Tibial artery (tissue), 4 donors: ENCODE data around the gene ANKRD30A.
"Not testable (repeated sequence)": the region's sequence is repeated elsewhere in the genome, so short reads cannot be mapped to it uniquely, and the experiment has no call there.

Experiments used
- DNase-seq, 2 donors: peaks; one replicate each; pipeline ENCODE4 v3.0.0-alpha.2; 2019
- H3K27ac ChIP-seq, 2 donors: fragments of 200-600 bp; sonication (generic) in 1 of 2; 1 replicate in 1 of 2; 2 replicates in 1 of 2; pipeline ENCODE4 v1.5.1; 2018 to 2019; ENCODE audit warnings: mild to moderate bottlenecking in 1 of 2
- H3K27me3 ChIP-seq, 2 donors: fragments of 200-600 bp; sonication (generic) in 1 of 2; one replicate each; pipeline versions ENCODE4 v1.5.1 to v1.6.0; 2016 to 2019
- H3K36me3 ChIP-seq, 3 donors: fragments of 200-600 bp; sonication (generic) in 2 of 3; one replicate each; pipeline ENCODE4 v1.5.1; 2016 to 2019; ENCODE audit warnings: mild to moderate bottlenecking in 2 of 3
- H3K4me1 ChIP-seq, 4 donors: fragments of 200-600 bp; sonication (generic) in 2 of 4; 1 replicate in 3 of 4; 2 replicates in 1 of 4; pipeline ENCODE4 v1.5.1; 2016 to 2019
- H3K4me3 ChIP-seq, 2 donors: fragments of 200-600 bp; sonication (generic) in 1 of 2; 1 replicate in 1 of 2; 2 replicates in 1 of 2; pipeline ENCODE4 v1.5.1; 2018 to 2019; ENCODE audit warnings: mild to moderate bottlenecking in 2 of 2
- H3K9me3 ChIP-seq, 3 donors: fragments of 200-600 bp; sonication (generic) in 1 of 3; one replicate each; pipeline ENCODE4 v1.5.1; 2016 to 2019
- intact Hi-C: fragments of 100-400 bp; cut with DNase I; formaldehyde crosslinking; loops from one replicate; pipeline ENCODE4 v1.15.0; 2023; ENCODE audit warnings: low total_unique reads
- TF ChIP-seq, protein P1 (sequence below), 2 experiments: fragments of 200-600 bp in 1 of 2; fragments of 450-650 bp in 1 of 2; IDR thresholded peaks; one replicate each; pipeline ENCODE4 v1.5.1; 2017 to 2019; ENCODE audit warnings: antibody characterized with exemption in 2 of 2, mild to moderate bottlenecking in 1 of 2, moderate library complexity in 1 of 2

Gene ANKRD30A

GRCh38 chr10:37246637-37247036 is 121.2 kb downstream of the ANKRD30A start:
- H3K27me3 ChIP-seq = no peaks in the 10 kb centered on the region
- H3K4me1 ChIP-seq = no peaks in the 10 kb centered on the region
- H3K36me3 ChIP-seq = no peaks in the 10 kb centered on the region
- TF ChIP-seq, protein P1, sequence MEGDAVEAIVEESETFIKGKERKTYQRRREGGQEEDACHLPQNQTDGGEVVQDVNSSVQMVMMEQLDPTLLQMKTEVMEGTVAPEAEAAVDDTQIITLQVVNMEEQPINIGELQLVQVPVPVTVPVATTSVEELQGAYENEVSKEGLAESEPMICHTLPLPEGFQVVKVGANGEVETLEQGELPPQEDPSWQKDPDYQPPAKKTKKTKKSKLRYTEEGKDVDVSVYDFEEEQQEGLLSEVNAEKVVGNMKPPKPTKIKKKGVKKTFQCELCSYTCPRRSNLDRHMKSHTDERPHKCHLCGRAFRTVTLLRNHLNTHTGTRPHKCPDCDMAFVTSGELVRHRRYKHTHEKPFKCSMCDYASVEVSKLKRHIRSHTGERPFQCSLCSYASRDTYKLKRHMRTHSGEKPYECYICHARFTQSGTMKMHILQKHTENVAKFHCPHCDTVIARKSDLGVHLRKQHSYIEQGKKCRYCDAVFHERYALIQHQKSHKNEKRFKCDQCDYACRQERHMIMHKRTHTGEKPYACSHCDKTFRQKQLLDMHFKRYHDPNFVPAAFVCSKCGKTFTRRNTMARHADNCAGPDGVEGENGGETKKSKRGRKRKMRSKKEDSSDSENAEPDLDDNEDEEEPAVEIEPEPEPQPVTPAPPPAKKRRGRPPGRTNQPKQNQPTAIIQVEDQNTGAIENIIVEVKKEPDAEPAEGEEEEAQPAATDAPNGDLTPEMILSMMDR (IDR thresholded peaks at IDR 0.05) = no peak
- DNase-seq = no peak
- H3K4me3 ChIP-seq = no peak overlapping the region
- no peak overlapping the region for H3K27ac ChIP-seq
- intact Hi-C loops = no loop called here
- no peaks in the 10 kb centered on the region for H3K9me3 ChIP-seq

DNA sequence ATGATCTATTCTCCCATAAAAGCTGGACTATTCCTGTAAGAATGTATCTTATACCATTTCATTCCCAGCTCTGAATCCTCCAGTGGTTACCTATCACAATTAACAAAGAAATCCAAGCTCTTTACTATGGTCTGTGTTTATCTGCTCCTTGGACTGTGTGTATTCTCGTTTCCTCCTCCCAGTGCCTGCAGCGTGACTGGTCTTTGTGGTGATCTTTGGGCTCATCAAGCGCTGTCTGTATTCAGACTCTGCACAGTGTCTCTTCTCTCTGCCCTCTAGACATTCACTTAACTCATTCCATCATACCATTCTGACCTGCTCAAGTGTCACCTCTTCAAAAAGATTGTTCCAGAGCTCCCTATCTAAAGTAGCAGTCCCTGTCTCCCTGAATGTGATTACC is 130.4 kb downstream of the ANKRD30A start:
- H3K4me3 ChIP-seq, DNase-seq, H3K9me3 ChIP-seq, intact Hi-C loops, H3K36me3 ChIP-seq, H3K27me3 ChIP-seq, H3K27ac ChIP-seq, H3K4me1 ChIP-seq: not testable (repeated sequence)

- Histone ChIP-seq H3K27me3 (no peaks in the 10 kb centered on the region), H3K27ac (no peak overlapping the region), H3K36me3 (no peaks in the 10 kb centered on the region), H3K4me3 (no peak overlapping the region), H3K9me3 (no peaks in the 10 kb centered on the region), H3K4me1 (no peaks in the 10 kb centered on the region)
- DNase-seq = no peak
- TF ChIP-seq, protein P1 (IDR thresholded peaks at IDR 0.05) = no peak
- intact Hi-C loops = no loop called here
Observed at GRCh38 chr10:37263304-37263703, 137.9 kb downstream of the ANKRD30A start.

DNA sequence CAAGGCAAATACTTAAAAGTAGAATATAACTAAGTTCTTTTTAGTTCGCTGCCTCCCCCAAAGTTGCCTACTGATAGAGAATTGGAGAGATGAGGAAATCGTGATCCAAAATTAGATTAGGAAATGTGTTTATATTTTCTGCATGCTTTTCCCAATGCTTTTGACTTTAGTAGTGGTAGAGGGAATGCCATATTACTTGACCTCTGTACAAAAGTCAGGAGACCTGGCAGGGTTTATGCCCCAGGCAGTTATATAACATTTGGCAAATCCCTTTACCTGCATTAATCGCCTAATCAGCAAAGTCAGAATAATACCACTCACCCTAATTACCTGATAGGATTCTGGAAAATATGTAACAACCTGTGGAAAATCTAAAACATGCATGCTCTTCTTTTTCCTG is 142.9 kb downstream of the ANKRD30A start:
- intact Hi-C loops = no loop called here
- H3K9me3 ChIP-seq = no peaks in the 10 kb centered on the region
- no peak overlapping the region for H3K27ac ChIP-seq
- TF ChIP-seq, protein P1 (IDR thresholded peaks at IDR 0.05) = no peak
- H3K36me3 ChIP-seq = no peaks in the 10 kb centered on the region
- H3K27me3 ChIP-seq = no peaks in the 10 kb centered on the region
- no peak overlapping the region for H3K4me3 ChIP-seq
- DNase-seq = no peak
- H3K4me1 ChIP-seq = no peaks in the 10 kb centered on the region

- intact Hi-C loops = no loop called here
- H3K4me3 ChIP-seq = no peak overlapping the region
- no peaks in the 10 kb centered on the region for H3K36me3 ChIP-seq
- DNase-seq = no peak
- H3K4me1 ChIP-seq = no peaks in the 10 kb centered on the region
- H3K27me3 ChIP-seq = no peaks in the 10 kb centered on the region
- TF ChIP-seq, protein P1 (IDR thresholded peaks at IDR 0.05) = no peak
- H3K9me3 ChIP-seq = no peaks in the 10 kb centered on the region
- no peak overlapping the region for H3K27ac ChIP-seq
Observed at GRCh38 chr10:37269554-37270256, 144.3 kb downstream of the ANKRD30A start.

- no peaks in the 10 kb centered on the region for H3K9me3 ChIP-seq
- DNase-seq = no peak
- H3K27ac ChIP-seq = no peak overlapping the region
- H3K36me3 ChIP-seq = no peaks in the 10 kb centered on the region
- no peak overlapping the region for H3K4me3 ChIP-seq
- intact Hi-C loops = no loop called here
- H3K4me1 ChIP-seq = no peaks in the 10 kb centered on the region
- H3K27me3 ChIP-seq = no peaks in the 10 kb centered on the region
- TF ChIP-seq, protein P1 (IDR thresholded peaks at IDR 0.05) = no peak
Observed at GRCh38 chr10:37275216-37275777, 149.9 kb downstream of the ANKRD30A start.
